DOHH2 (cell line): ENCODE results near the gene EPHB3.
"Not testable (repeated sequence)": the region's sequence is repeated elsewhere in the genome, so short reads cannot be mapped to it uniquely, and the experiment has no call there.

Source experiments
- H3F3A ChIP-seq: fragments of 200-600 bp; sonication (generic), shearing (Covaris generic); 2 replicates; pipeline ENCODE4 v1.6.0; 2016; ENCODE audit warnings: antibody characterized with exemption, mild to moderate bottlenecking; ENCODE audit not compliant: control insufficient read depth, insufficient read depth
- H3K27ac ChIP-seq: fragments of 200-600 bp; sonication (generic); 2 replicates; pipeline ENCODE4 v1.5.1; 2014; ENCODE audit warnings: low read depth, mild to moderate bottlenecking, low read length, moderate library complexity
- H3K27me3 ChIP-seq: fragments of 200-600 bp; sonication (generic); 2 replicates; pipeline ENCODE4 v1.6.1; 2014; ENCODE audit warnings: mild to moderate bottlenecking, low read length, mixed read lengths; ENCODE audit not compliant: control insufficient read depth
- H3K36me3 ChIP-seq: fragments of 200-600 bp; sonication (generic); 2 replicates; pipeline ENCODE4 v1.6.1; 2014; ENCODE audit warnings: mild to moderate bottlenecking, low read length, moderate library complexity, mixed read lengths; ENCODE audit not compliant: control insufficient read depth
- H3K4me1 ChIP-seq: fragments of 200-600 bp; sonication (generic); 2 replicates; pipeline ENCODE4 v1.6.1; 2014; ENCODE audit warnings: mild to moderate bottlenecking, low read length, mixed read lengths; ENCODE audit not compliant: control insufficient read depth
- H3K4me2 ChIP-seq: fragments of 200-600 bp; sonication (generic); 2 replicates; pipeline ENCODE4 v1.6.0; 2014; ENCODE audit warnings: mild to moderate bottlenecking, low read length, moderate library complexity
- H3K4me3 ChIP-seq: fragments of 200-600 bp; sonication (generic); 2 replicates; pipeline ENCODE4 v1.5.1; 2014; ENCODE audit warnings: mild to moderate bottlenecking, low read length, mixed read lengths
- H3K79me2 ChIP-seq: fragments of 200-600 bp; sonication (generic); 2 replicates; pipeline ENCODE4 v1.6.1; 2014; ENCODE audit warnings: mild to moderate bottlenecking, low read length, mixed read lengths; ENCODE audit not compliant: control insufficient read depth
- H3K9me2 ChIP-seq: fragments of 200-600 bp; sonication (generic); replicated peaks from 2 replicates; pipeline ENCODE4 v1.6.1; 2014; ENCODE audit warnings: mild to moderate bottlenecking, low read length, mixed read lengths; ENCODE audit not compliant: control insufficient read depth
- H3K9me3 ChIP-seq: fragments of 200-600 bp; sonication (generic); 2 replicates; pipeline ENCODE4 v1.6.1; 2014; ENCODE audit warnings: antibody characterized with exemption, low read length, mixed read lengths; ENCODE audit not compliant: control insufficient read depth, insufficient read depth
- H4K20me1 ChIP-seq: fragments of 200-600 bp; sonication (generic); 2 replicates; pipeline ENCODE4 v1.6.0; 2014; ENCODE audit warnings: low read depth, mild to moderate bottlenecking, antibody characterized with exemption, low read length, moderate library complexity; ENCODE audit not compliant: control insufficient read depth, insufficient read depth
- CTCF ChIP-seq: fragments of 200-600 bp; sonication (generic); IDR thresholded peaks from one replicate; pipeline ENCODE4 v1.5.1; 2014; ENCODE audit warnings: antibody characterized with exemption, mild to moderate bottlenecking, low read depth, low read length; ENCODE audit not compliant: poor library complexity, severe bottlenecking
- EZH2phosphoT487 ChIP-seq: fragments of 200-600 bp; sonication (generic); IDR thresholded peaks from 2 replicates; pipeline ENCODE4 v1.6.1; 2017; ENCODE audit warnings: borderline replicate concordance, mild to moderate bottlenecking, antibody characterized with exemption, low read length, moderate library complexity, mixed read lengths

The EPHB3 gene

DNA sequence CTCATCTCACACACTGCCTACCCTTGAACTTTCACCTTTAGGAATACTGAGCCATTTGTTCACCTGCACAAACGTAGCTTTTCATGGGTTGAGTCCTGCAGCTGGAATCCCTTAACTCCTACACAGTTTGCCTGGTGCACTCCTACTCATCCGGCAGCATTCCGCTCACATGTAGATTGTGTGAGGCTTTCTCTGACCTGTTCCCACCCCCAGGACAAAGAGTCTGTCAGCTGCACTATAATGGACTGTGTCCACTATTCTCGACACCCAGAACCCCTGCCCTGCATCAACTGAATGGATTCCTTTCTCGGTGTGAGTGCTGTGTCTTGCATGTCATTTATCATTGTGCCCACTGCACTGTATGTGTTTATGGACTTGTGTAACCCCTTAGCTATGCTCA is 54.9 kb downstream of the EPHB3 start:
- no peaks in the 10 kb centered on the region for H3K36me3 ChIP-seq
- no peaks in the 10 kb centered on the region for H3K79me2 ChIP-seq
- no peaks in the 10 kb centered on the region for H3K9me3 ChIP-seq
- H3K4me2 ChIP-seq, result no peak overlapping the region
- H3F3A ChIP-seq, result no peaks in the 10 kb centered on the region
- no peak overlapping the region for H3K4me3 ChIP-seq
- no peaks in the 10 kb centered on the region for H3K9me2 ChIP-seq
- peaks cover 9% of the 10 kb centered on the region for H3K27me3 ChIP-seq
- H3K27ac ChIP-seq, result no peak overlapping the region
- H4K20me1 ChIP-seq, result no peaks in the 10 kb centered on the region
- H3K4me1 ChIP-seq, result peaks cover 3% of the 10 kb centered on the region; the same call in 1 of the 2 replicates
- TF ChIP-seq EZH2phosphoT487 (no peak), CTCF (no peak)

DNA sequence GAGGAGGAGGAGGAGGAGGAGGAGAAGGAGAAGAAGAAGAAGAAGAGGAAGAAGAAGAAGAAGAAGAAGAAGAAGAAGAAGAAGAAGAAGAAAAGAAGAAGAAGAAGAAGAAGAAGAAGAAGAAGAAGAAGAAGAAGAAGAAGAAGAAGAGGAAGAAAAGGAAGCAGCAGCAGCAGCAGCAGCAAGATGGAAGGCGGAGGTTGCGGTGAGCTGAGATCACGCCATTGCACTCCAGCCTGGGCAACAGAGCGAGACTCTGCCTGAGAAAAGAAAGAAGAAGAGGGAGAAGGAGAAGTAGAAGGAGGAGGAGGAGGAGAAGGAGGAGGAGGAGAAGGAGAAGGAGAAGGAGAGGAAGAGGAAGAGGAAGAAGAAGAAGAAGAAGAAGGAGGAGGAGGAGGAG is 55.7 kb downstream of the EPHB3 start:
- H3K27ac ChIP-seq, H3F3A ChIP-seq, H3K36me3 ChIP-seq, H4K20me1 ChIP-seq, H3K4me3 ChIP-seq, H3K27me3 ChIP-seq, H3K9me2 ChIP-seq, H3K4me1 ChIP-seq, H3K9me3 ChIP-seq, H3K79me2 ChIP-seq, H3K4me2 ChIP-seq: not testable (repeated sequence)

- no peak overlapping the region for H3K4me3 ChIP-seq
- no peaks in the 10 kb centered on the region for H3F3A ChIP-seq
- no peaks in the 10 kb centered on the region for H4K20me1 ChIP-seq
- H3K36me3 ChIP-seq, result no peaks in the 10 kb centered on the region
- no peaks in the 10 kb centered on the region for H3K9me2 ChIP-seq
- no peak overlapping the region for H3K27ac ChIP-seq
- H3K9me3 ChIP-seq, result no peaks in the 10 kb centered on the region
- TF ChIP-seq CTCF, result no peak
- TF ChIP-seq EZH2phosphoT487, result no peak
- peaks cover 3% of the 10 kb centered on the region; the same call in 1 of the 2 replicates for H3K4me1 ChIP-seq
- no peaks in the 10 kb centered on the region for H3K79me2 ChIP-seq
- H3K4me2 ChIP-seq, result no peak overlapping the region
- peaks cover 9% of the 10 kb centered on the region for H3K27me3 ChIP-seq
Measured at GRCh38 chr3:184618811-184619210, 57.2 kb downstream of the EPHB3 start.

GRCh38 chr3:184619369-184619768 is 57.8 kb downstream of the EPHB3 start:
- H3K4me2 ChIP-seq, result no peak overlapping the region
- no peak overlapping the region for H3K4me3 ChIP-seq
- H3K9me2 ChIP-seq, result no peaks in the 10 kb centered on the region
- no peaks in the 10 kb centered on the region for H3K79me2 ChIP-seq
- H3K4me1 ChIP-seq, result peaks cover 3% of the 10 kb centered on the region; the same call in 1 of the 2 replicates
- H3F3A ChIP-seq, result no peaks in the 10 kb centered on the region
- H4K20me1 ChIP-seq, result no peaks in the 10 kb centered on the region
- H3K27ac ChIP-seq, result no peak overlapping the region
- H3K36me3 ChIP-seq, result no peaks in the 10 kb centered on the region
- H3K9me3 ChIP-seq, result no peaks in the 10 kb centered on the region
- peaks cover 9% of the 10 kb centered on the region for H3K27me3 ChIP-seq
- TF ChIP-seq EZH2phosphoT487 (no peak), CTCF (no peak)
